Lung microvascular endothelial cell (primary cell): Measurements from ENCODE around the gene WDR86. TPM values are rescaled to one million over a fixed set of nuclear protein-coding genes. Genes with fewer than 3 reads are reported as not detected.

Source experiments
- DNase-seq, 2 donors: peaks; one replicate each; pipeline versions ENCODE4 v3.0.0 to v3.0.0-alpha.2; 2010; ENCODE audit warnings: low read depth in 2 of 2
- total RNA-seq: library from RNA; depleted of rRNA; stranded (reverse); fragments of >200 nt; gene quantifications from 2 replicates; pipeline ENCODE4 v1.2.1, GENCODE V29; 2014

WDR86 gene
- total RNA-seq, 1 donor from 2014 or later: not detected

- no peak for DNase-seq
Observed at GRCh38 chr7:151352512-151352911, 57.3 kb downstream of the WDR86 start.

DNA sequence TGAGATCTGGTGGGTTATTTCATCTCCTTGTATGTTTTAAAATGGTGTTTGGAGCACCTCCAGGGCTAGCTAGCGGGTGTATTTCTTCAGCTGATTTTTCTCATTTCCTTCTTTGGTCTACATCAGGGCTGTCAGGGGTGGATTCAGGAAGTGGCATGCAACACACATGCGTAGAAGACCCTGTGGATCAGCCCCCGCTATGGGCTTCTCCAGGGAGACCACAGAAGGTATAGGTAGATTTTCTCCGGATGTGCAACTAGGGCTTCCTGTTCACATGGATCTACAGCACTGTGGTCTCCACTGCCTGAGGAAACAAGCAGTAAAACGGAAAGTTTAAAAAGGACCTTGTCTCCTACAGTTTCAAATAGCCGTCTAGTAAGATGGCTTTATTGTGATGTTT, 57.9 kb downstream of the WDR86 start:
- DNase-seq: no peak

- no peak for DNase-seq
Observed at GRCh38 chr7:151351027-151351426, 58.8 kb downstream of the WDR86 start.

GRCh38 chr7:151349507-151349853, 60.4 kb downstream of the WDR86 start:
- no peak for DNase-seq

DNA sequence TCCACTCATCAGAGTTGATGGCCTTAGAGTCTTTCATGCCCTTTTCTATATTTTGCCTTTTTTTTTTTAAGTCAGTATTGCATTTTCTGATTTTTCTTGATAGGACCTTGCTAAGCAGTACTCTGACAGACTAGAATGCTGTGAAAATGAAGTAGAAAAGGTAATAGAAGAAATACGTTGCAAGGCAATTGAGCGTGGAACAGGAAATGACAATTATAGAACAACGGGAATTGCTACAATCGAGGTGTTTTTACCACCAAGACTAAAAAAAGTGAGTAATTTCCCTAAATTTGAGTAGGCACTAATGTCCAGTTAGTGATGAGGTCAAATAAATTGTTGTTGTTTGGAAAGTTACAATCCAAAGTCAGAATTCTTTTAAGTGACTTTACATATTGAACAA, 60.9 kb downstream of the WDR86 start:
- DNase-seq: no peak

DNA sequence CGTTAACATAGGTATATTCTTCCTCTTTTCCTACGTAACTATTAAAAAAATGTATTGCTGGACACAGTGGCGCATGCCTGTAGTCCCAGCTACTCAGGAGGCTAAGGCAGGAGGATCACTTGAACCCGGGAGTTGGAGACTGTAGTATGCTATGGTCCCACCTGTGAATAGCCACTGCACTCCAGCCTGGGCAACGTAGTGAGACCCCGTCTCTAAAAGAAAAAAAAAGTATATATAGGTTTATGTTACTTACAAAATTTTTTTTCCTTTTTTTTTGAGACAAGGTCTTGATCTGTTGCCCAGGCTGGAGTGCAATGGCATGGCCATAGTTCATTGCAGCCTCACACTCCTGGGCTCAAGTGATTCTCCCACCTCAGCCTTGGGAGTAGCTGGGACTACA, 62.6 kb downstream of the WDR86 start:
- DNase-seq: no peak

DNA sequence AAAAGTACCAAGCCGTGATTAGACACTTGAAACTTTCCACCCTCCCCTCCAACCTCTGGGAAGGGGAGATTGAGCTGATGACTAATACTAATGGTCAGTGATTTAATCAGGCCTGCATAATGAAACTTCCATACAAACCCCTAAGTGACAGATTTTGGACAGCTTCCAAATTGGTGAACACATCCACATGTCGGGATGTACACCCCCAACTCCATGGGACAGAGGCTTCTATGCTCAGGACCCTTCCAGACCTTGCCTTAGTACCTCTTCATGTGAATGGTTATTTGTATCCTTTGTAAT, 63.4 kb downstream of the WDR86 start:
- peak in 1 of 2 donors; percentile 50 for DNase-seq

GRCh38 chr7:151345576-151346469, 64.0 kb downstream of the WDR86 start:
- DNase-seq: no peak

DNA sequence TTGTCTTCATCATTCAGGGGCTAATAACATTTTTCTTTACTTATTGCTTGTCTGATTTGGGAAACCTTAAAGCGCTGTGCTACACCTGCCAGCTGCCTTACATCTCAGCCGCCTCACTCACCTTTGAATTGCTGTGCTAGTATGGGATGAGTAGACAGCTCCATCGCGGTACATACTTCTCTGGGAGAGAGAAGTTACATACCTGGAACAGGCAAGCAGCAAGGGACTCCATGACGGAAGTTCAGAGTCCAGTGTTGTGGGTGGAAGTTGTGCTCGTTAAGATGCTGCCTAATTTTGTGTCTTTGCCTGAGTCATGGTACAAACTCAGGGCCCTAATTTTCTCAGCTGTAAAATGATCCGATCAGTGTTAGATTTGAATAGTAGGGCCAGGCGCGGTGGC, 66.3 kb downstream of the WDR86 start:
- DNase-seq: no peak

DNA sequence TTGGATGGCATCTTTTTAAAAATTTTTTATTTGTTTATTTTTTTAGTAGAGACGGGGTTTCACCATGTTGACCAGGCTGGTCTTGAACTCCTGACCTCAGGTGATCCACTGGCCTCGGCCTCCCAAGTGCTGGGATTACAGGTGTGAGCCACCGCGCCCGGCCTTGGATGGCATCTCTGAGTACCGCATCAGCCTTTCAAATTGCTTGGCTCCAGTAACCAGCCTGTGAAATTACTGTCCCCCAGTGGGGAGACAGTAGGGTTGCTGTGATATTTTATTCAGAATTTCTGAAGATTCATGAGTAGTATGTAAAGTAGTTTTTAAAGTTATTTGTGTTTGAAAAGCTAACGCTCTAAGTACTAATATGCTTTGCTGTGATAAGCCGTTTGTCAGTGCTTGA, 67.0 kb downstream of the WDR86 start:
- DNase-seq: no peak

DNA sequence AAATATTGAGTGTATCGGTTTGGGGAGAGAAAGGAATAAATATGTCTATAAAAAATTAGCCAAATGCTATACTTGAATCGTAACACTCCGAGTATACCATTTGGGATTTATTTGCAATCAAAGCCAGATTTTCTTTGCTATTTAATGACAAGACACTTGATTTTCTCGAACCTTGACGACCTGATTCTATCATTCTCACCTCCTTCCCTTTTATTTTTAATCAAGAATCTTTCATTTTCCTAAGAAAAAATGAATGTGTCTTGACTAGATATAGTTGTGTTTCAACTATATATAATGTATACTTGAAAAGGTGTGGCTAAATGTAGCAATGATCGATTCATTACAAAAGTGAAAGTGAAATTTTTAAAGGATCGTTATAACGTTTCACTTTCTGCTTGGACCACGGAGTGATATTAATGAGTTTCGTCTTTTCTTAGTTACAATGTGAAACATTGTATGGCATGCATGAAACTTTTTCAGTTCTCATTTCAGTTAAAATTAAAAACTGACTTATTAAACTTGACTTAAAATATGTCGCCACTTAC, 67.7 kb downstream of the WDR86 start:
- peak; percentile 32 to 35 for DNase-seq

GRCh38 chr7:151341357-151342101, 68.3 kb downstream of the WDR86 start, which contains the start of gene NUB1:
TSS of gene NUB1 (plus strand) at chr7:151341812. CDS start at chr7:151345350, 3,538 bp downstream.
- DNase-seq: peak; percentile 90 to 92

GRCh38 chr7:151340794-151341356, 69.0 kb downstream of the WDR86 start:
- no peak for DNase-seq

- DNase-seq: no peak
Observed at GRCh38 chr7:151339651-151340382, 70.0 kb downstream of the WDR86 start.

GRCh38 chr7:151338809-151339208, 71.0 kb downstream of the WDR86 start:
- DNase-seq: no peak

DNA sequence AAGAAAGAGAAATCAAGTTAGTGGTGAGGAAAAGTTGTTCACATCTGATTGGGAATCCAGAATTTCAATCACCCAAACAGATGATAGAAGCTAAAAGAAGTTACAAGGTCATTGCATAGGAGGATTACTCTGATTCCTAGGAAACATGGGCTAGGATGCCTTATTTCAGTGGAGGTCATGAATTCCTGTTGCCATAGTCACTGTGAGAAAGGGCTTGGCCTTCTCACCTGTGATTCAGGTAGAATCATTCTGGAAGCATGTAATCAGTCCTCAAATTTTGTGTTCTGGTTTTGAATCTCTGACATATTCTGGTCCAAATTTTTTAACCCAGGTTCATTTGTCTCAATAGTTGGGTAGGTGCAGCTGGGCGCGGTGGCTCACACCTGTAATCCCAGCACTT, 72.5 kb downstream of the WDR86 start:
- DNase-seq: no peak

GRCh38 chr7:151336027-151336708, 73.7 kb downstream of the WDR86 start:
- DNase-seq: no peak

- no peak for DNase-seq
Observed at GRCh38 chr7:151334628-151335027, 75.2 kb downstream of the WDR86 start.
